ENCODE data around the gene TASP1.

The TASP1 gene

DNA sequence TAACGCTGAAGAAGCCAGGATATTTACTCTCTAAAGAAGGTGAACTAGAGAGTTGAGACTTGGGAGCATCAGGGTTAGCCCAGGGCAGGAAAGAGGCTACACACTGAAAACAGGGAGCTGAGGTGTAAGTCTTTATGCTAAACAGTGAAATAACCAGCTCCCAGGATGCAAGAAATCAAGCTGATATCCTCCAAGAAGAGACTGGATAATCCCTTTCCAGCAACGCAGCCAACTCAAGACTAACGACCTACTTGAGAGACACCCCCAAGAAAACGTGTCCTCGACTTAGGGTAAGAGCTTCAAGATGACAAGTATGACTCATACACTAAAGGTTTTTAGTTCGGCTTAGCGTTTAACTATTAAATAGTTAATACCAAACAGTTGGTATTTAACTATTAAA is 202.2 kb downstream of the TASP1 start:
- H3K27ac ChIP-seq, result no peak overlapping the region
- TF ChIP-seq, protein P1, sequence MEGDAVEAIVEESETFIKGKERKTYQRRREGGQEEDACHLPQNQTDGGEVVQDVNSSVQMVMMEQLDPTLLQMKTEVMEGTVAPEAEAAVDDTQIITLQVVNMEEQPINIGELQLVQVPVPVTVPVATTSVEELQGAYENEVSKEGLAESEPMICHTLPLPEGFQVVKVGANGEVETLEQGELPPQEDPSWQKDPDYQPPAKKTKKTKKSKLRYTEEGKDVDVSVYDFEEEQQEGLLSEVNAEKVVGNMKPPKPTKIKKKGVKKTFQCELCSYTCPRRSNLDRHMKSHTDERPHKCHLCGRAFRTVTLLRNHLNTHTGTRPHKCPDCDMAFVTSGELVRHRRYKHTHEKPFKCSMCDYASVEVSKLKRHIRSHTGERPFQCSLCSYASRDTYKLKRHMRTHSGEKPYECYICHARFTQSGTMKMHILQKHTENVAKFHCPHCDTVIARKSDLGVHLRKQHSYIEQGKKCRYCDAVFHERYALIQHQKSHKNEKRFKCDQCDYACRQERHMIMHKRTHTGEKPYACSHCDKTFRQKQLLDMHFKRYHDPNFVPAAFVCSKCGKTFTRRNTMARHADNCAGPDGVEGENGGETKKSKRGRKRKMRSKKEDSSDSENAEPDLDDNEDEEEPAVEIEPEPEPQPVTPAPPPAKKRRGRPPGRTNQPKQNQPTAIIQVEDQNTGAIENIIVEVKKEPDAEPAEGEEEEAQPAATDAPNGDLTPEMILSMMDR (IDR thresholded peaks at IDR 0.05), result no peak
- TF ChIP-seq ZFX (IDR thresholded peaks at IDR 0.05; ENCODE audit: borderline replicate concordance), result no peak

DNA sequence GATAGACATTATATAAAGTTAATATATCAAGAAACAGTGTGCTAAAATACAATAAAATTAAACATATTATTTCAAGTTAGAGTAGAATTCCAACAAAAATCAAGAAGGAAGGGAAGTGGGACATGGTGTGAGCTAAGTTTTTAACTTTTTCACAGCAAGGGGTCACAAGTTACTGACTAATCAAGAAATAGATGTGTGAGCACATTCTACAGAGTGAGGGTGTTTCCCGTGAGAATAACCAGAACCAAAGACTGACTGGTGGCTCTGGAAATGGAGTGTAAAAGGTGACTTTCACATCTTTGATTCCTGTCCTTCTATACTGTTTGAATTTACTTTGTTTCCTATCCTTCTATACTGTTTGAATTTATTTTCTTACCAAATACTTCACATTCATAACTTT is 206.6 kb downstream of the TASP1 start:
- TF ChIP-seq ZFX (IDR thresholded peaks at IDR 0.05; ENCODE audit: borderline replicate concordance), result no peak
- TF ChIP-seq, protein P1 (IDR thresholded peaks at IDR 0.05), result no peak

DNA sequence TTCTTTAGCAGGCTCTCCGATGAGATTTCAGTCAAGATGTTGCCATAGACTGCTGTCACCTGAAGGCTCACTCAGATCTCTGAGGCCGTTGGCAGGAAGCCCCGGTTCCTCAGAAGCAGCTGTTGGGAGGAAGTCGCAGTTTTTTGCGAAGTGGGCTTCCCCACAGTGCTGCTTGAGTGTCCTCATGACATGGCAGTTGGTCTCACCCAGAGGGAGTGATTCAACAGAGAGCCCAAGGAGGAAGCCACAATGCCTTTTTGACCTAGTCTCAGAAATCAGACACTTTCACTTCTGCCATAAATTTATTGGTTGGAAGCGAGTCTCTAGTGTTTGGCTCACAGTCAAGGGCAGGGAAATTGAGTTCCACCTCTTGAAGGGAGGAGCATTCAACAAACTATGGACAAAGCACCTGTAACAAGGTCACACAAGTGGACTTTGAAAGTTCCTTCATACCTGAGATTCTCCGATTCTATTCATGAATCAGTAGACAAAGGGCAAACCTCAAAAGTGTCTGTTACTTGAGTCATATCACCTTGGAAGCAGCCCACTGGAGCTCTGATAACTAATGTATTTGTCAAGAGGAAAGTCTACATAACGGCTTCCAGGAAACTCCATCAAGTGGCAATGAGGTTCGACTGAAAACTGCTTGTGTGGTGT is 208.3 kb downstream of the TASP1 start:
- TF ChIP-seq, protein P1 (IDR thresholded peaks at IDR 0.05), result no peak
- TF ChIP-seq ZFX (IDR thresholded peaks at IDR 0.05; ENCODE audit: borderline replicate concordance), result no peak
- no peak overlapping the region for H3K27ac ChIP-seq

More for the DNA sequence above, 206.6 kb downstream of the TASP1 start:
- H3K27ac ChIP-seq, result no peak overlapping the region

DNA sequence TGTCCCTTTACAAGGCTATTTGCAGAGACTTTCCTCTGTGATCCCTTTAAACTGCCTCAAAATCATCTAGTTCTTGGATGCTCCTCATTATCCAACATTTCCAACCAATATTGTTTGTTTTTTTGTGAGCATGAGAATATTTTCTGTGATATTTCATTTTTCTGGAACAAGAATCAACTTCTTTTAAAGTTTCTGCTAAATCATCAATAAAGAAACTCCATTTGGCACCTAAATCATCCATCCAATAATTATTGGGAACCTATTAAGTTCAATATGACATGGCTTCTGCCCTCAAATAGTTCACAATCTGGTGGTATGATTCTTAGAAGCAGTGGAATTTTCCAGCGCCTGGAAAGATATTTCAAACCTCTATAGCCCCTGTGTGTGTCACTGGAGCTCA is 210.0 kb downstream of the TASP1 start:
- no peak overlapping the region for H3K27ac ChIP-seq
- TF ChIP-seq, protein P1 (IDR thresholded peaks at IDR 0.05), result no peak
- TF ChIP-seq ZFX (IDR thresholded peaks at IDR 0.05; ENCODE audit: borderline replicate concordance), result no peak

DNA sequence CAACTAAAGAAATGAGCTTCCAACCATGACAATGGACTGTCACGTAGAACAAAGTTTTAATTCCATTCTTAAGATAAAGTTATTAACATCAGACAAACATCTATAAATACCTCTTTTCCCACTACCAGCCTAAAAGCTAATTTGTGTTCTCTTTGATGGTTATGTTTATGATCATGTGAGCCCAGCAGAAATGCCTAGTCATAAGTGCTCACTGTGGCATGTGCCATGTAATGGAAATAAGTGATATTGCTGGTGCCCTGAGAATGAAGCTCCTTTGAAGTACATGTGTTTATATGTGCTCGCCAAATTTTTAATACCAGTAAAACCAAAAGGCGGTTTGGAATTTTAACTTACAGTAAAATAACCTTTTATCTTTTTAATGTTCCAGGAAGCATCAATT is 211.9 kb downstream of the TASP1 start:
- no peak overlapping the region for H3K27ac ChIP-seq
- TF ChIP-seq, protein P1 (IDR thresholded peaks at IDR 0.05), result no peak
- TF ChIP-seq ZFX (IDR thresholded peaks at IDR 0.05; ENCODE audit: borderline replicate concordance), result no peak

DNA sequence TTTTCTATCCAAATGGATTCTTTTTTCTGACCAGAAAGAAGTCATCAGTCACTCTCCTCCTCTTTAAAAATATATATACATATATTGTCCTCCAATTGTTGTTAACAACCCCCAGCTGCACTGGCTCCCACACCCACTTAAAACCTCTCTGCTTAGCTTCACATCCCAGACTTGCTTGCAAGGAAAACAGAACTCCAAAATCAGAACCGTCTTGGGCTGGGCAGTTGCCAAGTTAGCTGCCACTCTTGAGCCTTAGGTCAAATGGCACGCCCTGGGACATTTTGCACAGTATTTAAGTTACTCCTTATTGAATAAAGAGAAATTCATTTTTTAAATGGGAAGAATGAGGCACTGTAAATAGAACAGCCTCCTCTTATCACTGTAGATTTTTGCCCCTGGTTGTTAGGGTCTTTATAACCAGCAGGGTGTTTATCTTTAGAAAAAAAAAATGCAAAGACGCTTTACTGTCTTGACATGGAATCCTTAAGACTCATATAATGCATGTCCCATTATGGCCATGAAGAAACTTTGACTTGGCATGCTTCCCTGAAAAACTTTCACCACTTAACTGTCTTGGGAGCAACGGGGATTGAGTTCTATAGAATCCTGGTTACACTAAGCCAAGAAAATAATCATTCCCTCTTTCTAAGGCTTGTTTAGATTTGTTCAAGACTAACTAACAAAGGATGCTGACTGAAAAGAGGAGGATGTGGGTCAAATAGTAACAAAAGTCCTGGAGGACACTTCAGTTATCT is 213.2 kb downstream of the TASP1 start:
- H3K27ac ChIP-seq, result no peak overlapping the region
- no peak for TF ChIP-seq ZFX (IDR thresholded peaks at IDR 0.05; ENCODE audit: borderline replicate concordance)
- TF ChIP-seq, protein P1 (IDR thresholded peaks at IDR 0.05), result no peak
